WTC11 (cell line): ENCODE data around the gene ADAD2. TPM values are rescaled to one million over a fixed set of nuclear protein-coding genes. Genes with fewer than 3 reads are reported as not detected.

Source experiments
- ATAC-seq: fragments of 200-7000 bp; cut with Tn5 transposase; 2 replicates; pipeline ENCODE4 v1.10.0; 2021; ENCODE audit warnings: mild to moderate bottlenecking, moderate library complexity
- CTCF ChIA-PET: fragments of 300-600 bp; sonication (Branson Sonifier 250); formaldehyde crosslinking; loops from one replicate; lab custom pipeline; 2021; ENCODE audit warnings: antibody characterized with exemption; lab: Charles Lee
- POLR2A ChIA-PET: fragments of 350-600 bp; sonication (Branson Sonifier 250); formaldehyde crosslinking; loops from one replicate; lab custom pipeline; 2021; ENCODE audit warnings: antibody characterized with exemption; lab: Charles Lee
- DNase-seq: peaks from one replicate; pipeline ENCODE4 v3.0.0; 2021; ENCODE audit warnings: low spot score
- H3K27ac Mint-ChIP-seq: 2 replicates; pipeline ENCODE4 v1.8.0; 2021; ENCODE audit warnings: mixed read lengths
- H3K27me3 Mint-ChIP-seq: 2 replicates; pipeline ENCODE4 v1.8.0; 2021; ENCODE audit warnings: low read depth, mild to moderate bottlenecking, moderate library complexity, mixed read lengths
- H3K36me3 Mint-ChIP-seq: 2 replicates; pipeline ENCODE4 v1.8.0; 2021; ENCODE audit warnings: mixed read lengths
- H3K4me1 Mint-ChIP-seq: 2 replicates; pipeline ENCODE4 v1.8.0; 2022; ENCODE audit warnings: mixed read lengths
- H3K4me3 Mint-ChIP-seq: 2 replicates; pipeline ENCODE4 v1.8.0; 2021; ENCODE audit warnings: mild to moderate bottlenecking, moderate library complexity, mixed read lengths
- H3K9me3 Mint-ChIP-seq: 2 replicates; pipeline ENCODE4 v1.8.0; 2021; ENCODE audit warnings: mixed read lengths
- FOXJ3 ChIP-seq: sonication (generic); formaldehyde crosslinking; IDR thresholded peaks from 2 replicates; pipeline ENCODE4 v1.9.0; 2021; ENCODE audit warnings: missing genetic modification reagents, mild to moderate bottlenecking, borderline replicate concordance
- HMGA2 ChIP-seq: fragments of 250-450 bp; sonication (Bioruptor Pico); IDR thresholded peaks from 2 replicates; pipeline ENCODE4 v1.4.0; 2021; ENCODE audit warnings: mild to moderate bottlenecking, moderate library complexity
- IRF1 ChIP-seq: sonication (generic); formaldehyde crosslinking; IDR thresholded peaks from 2 replicates; pipeline ENCODE4 v1.8.0; 2023; ENCODE audit warnings: missing genetic modification reagents
- JUN ChIP-seq: sonication (generic); formaldehyde crosslinking; IDR thresholded peaks from 2 replicates; pipeline ENCODE4 v1.8.0; 2023; ENCODE audit warnings: mild to moderate bottlenecking, missing genetic modification reagents
- MAX ChIP-seq: sonication (generic); formaldehyde crosslinking; IDR thresholded peaks from 2 replicates; pipeline ENCODE4 v1.8.0; 2022; ENCODE audit warnings: mild to moderate bottlenecking, missing genetic modification reagents
- NFATC4 ChIP-seq: fragments of 250-450 bp; sonication (Bioruptor Pico); IDR thresholded peaks from 2 replicates; pipeline ENCODE4 v1.9.0; 2021; ENCODE audit warnings: mild to moderate bottlenecking
- NR2C2 ChIP-seq: sonication (generic); formaldehyde crosslinking; IDR thresholded peaks from 2 replicates; pipeline ENCODE4 v1.8.0; 2022; ENCODE audit warnings: mild to moderate bottlenecking, missing genetic modification reagents
- NR3C1 ChIP-seq: sonication (generic); formaldehyde crosslinking; conservative IDR thresholded peaks from 2 replicates; pipeline ENCODE4 v1.8.1; 2023; ENCODE audit warnings: low read depth, mild to moderate bottlenecking, missing genetic modification reagents
- PREB ChIP-seq: sonication (generic); formaldehyde crosslinking; IDR thresholded peaks from 2 replicates; pipeline ENCODE4 v1.8.1; 2022; ENCODE audit warnings: mild to moderate bottlenecking, missing genetic modification reagents, moderate library complexity, borderline replicate concordance
- RORB ChIP-seq: fragments of 250-450 bp; sonication (Bioruptor Pico); IDR thresholded peaks from 2 replicates; pipeline ENCODE4 v1.9.0; 2021; ENCODE audit warnings: mild to moderate bottlenecking
- SMAD4 ChIP-seq: sonication (generic); formaldehyde crosslinking; IDR thresholded peaks from 2 replicates; pipeline ENCODE4 v1.8.0; 2022; ENCODE audit warnings: mild to moderate bottlenecking, missing genetic modification reagents
- SOX15 ChIP-seq: fragments of 250-450 bp; sonication (Bioruptor Pico); IDR thresholded peaks from 2 replicates; pipeline ENCODE4 v1.9.0; 2021; ENCODE audit warnings: mild to moderate bottlenecking
- ZBTB43 ChIP-seq: sonication (generic); formaldehyde crosslinking; IDR thresholded peaks from 2 replicates; pipeline ENCODE4 v1.8.1; 2023; ENCODE audit warnings: mild to moderate bottlenecking, missing genetic modification reagents
- ZNF396 ChIP-seq: fragments of 250-450 bp; sonication (Bioruptor Pico); IDR thresholded peaks from 2 replicates; pipeline ENCODE4 v1.8.0; 2021; ENCODE audit warnings: mild to moderate bottlenecking, moderate library complexity, borderline replicate concordance
- ZNF425 ChIP-seq: fragments of 250-450 bp; sonication (Bioruptor Pico); conservative IDR thresholded peaks from 2 replicates; pipeline ENCODE4 v1.9.0; 2021; ENCODE audit warnings: mild to moderate bottlenecking
- ZNF532 ChIP-seq: fragments of 250-450 bp; sonication (Bioruptor Pico); IDR thresholded peaks from 2 replicates; pipeline ENCODE4 v1.9.0; 2021; ENCODE audit warnings: mild to moderate bottlenecking, borderline replicate concordance
- ZSCAN18 ChIP-seq: fragments of 250-450 bp; sonication (Bioruptor Pico); IDR thresholded peaks from 2 replicates; pipeline ENCODE4 v2.1.2; 2022; ENCODE audit warnings: mild to moderate bottlenecking, moderate library complexity
- total RNA-seq: library from RNA; stranded (reverse); gene quantifications from 3 replicates; pipeline ENCODE4 v1.2.3, GENCODE V29; 2021

ADAD2 gene
- total RNA-seq, 1 experiment from 2014 or later: 1.6 TPM

- no peak for DNase-seq
- Mint-ChIP-seq H3K4me1 (peaks cover 9% of the 10 kb centered on the region), H3K27me3 (no peaks in the 10 kb centered on the region), H3K27ac (no peak overlapping the region), H3K9me3 (peaks cover 3% of the 10 kb centered on the region; the same call in 1 of the 2 replicates), H3K4me3 (no peak overlapping the region), H3K36me3 (no peaks in the 10 kb centered on the region)
- ChIA-PET CTCF (interaction anchor here (1.4 to 1.5 kb wide), 2 partner anchors 28 to 63 kb away, joined by 7 read pairs; partner anchors contain the start of gene TAF1C), POLR2A (no interaction called here)
- TF ChIP-seq SOX15 (CRISPR knock-in tag) (no peak), MAX (CRISPR knock-in tag) (no peak), NFATC4 (CRISPR knock-in tag) (no peak), PREB (CRISPR knock-in tag) (no peak), ZNF425 (no peak), SMAD4 (CRISPR knock-in tag) (no peak), JUN (CRISPR knock-in tag) (no peak), ZNF532 (no peak), FOXJ3 (CRISPR knock-in tag) (no peak), HMGA2 (no peak), NR2C2 (no peak), IRF1 (CRISPR knock-in tag) (no peak), NR3C1 (CRISPR knock-in tag) (no peak), ZBTB43 (CRISPR knock-in tag) (no peak), ZNF396 (CRISPR knock-in tag) (no peak), ZSCAN18 (CRISPR knock-in tag) (no peak), RORB (CRISPR knock-in tag) (no peak)
- ATAC-seq: no peak
Measured at GRCh38 chr16:84214451-84215066, 23.6 kb downstream of the ADAD2 start.
